Cerebellar cortex (tissue), 1 donor: Measurements from ENCODE around the gene TEKT4.
"Not testable (repeated sequence)": the region's sequence is repeated elsewhere in the genome, so short reads cannot be mapped to it uniquely, and the experiment has no call there.

Experiments
- DNase-seq: peaks from one replicate; pipeline ENCODE4 v3.0.0-alpha.2; 2015; ENCODE audit warnings: low spot score

The TEKT4 gene

DNA sequence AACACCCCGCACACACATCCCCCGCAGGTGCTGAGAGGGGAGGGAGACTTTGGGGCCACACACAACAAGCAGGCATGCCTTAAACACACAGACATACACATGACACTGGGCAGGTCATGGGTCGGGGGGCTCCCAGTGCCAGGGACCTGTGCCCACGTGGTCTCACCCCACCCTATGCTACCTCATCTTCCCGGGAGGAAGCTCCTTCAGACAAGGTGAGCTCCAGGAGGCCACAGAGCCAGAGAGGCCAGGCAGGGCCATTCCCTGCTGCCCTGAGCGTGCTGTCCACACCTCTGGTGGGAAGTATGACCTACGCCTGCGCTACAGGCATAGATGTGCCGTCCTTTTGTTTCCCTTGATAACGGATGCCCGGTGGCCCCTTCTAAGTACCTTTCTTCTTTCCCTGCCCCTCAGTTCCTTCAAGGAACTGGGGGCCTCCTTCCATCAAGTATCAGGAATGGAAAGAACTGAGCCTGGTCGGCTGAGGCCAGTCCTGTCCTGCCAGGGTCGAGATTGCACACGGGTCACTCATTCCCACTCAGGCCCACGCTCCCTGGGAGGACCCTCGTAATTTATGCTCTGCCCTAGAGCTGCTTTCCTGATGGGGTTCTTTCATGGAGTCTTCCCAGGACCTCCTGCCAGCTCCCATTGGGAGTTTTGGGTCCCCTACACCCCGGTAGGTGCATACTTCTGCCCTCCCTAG, 4.7 kb downstream of the TEKT4 start:
- DNase-seq = no peak

DNA sequence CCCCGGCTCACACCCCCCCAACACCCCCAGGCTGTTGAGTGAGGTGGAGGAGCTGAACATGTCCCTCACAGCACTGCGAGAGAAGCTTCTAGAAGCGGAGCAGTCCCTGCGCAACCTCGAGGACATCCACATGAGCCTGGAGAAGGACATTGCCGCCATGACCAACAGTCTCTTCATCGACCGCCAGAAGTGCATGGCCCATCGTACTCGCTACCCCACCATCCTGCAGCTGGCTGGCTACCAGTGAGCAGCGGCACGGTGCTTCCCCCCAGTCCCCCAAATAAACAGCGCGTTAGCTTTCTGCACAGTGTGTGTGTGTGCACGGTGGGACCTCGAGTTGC, 5.3 kb downstream of the TEKT4 start:
- no peak for DNase-seq

DNA sequence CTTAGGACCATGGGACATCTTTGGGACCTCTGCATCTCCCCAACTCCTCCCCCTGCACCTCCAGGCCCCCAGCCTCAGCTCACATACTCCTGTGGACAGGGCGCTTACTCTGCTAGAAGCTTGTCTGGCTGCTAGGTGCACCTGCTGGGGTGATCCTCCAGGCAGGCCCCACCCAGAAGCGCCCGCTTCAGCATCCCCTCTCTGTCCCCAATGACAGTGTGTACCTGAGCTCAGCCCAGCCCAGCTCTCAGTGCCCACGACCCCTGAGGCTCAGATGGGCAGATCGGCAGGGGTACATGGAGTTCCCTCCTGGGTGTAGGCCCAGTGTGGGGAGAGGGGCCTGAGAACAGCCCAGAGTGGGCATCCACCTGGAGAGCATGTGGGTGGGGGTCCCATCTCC, 5.9 kb downstream of the TEKT4 start:
- DNase-seq = no peak

- DNase-seq = not testable (repeated sequence)
These were observed 7.3 kb downstream of the TEKT4 start for GRCh38 chr2:94878575-94878974.

- no peak for DNase-seq
These were observed 8.2 kb downstream of the TEKT4 start for GRCh38 chr2:94879314-94879981.

- DNase-seq = no peak
These were observed 8.8 kb downstream of the TEKT4 start for GRCh38 chr2:94879982-94880377.

GRCh38 chr2:94880507-94880906, 9.3 kb downstream of the TEKT4 start:
- no peak for DNase-seq

GRCh38 chr2:94881070-94881469, 9.8 kb downstream of the TEKT4 start:
- no peak for DNase-seq

DNA sequence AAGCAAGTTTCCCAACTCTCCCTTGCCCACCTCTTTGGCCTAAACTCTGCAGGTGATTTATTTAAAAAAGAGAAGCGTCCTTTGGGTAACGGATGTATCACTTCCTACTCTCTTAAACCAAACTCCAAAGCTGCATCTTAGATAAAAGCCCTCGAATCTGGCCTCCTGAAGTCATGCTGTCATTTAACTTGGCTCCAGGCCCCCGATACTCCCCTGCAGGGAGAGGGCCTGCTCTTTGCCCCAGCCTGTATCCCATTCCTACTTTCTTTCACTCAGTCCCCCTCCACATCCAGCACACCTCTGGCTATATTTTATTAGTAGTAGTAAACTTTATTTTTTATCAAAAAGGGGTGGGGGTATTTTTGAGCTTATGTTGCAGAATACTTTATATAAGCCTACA, 19.0 kb downstream of the TEKT4 start:
- no peak for DNase-seq

DNA sequence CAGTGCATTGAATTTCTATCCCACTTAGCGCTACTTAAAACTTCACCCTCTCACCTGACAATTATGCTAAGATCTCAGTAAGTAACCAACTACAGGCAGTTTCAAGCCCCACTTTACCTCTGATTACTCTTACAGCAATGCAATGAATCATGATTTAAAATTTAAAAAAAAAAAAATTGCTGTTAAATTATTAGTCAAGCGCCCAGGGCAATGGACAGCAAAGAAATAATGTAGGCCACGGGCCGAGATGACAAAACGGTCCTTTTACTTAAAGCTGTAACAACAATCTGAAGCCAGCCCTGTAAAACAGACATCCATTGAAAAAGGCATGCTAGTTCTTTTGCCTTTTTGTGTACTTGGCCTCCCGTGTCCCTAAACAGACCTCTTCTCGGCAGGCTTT, 24.0 kb downstream of the TEKT4 start:
- not testable (repeated sequence) for DNase-seq

DNA sequence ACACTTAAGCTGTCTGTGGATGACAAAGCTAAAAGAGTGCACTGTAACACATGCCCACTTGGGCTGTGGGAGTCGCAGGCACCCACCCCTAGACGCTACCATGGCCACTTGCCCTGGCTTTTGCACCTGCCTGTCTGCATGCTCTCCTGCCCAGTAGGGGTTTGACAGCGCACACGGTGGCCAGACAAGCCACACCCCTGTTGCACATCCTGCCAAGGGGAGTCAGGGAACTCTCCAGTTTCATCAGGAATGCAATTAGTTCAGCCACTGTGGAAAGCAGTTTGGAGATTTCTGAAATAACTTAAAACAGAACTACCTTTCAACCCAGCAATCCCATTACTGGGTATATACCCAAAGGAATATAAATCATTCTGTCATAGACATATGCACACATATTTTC, 35.7 kb downstream of the TEKT4 start:
- DNase-seq = not testable (repeated sequence)

DNA sequence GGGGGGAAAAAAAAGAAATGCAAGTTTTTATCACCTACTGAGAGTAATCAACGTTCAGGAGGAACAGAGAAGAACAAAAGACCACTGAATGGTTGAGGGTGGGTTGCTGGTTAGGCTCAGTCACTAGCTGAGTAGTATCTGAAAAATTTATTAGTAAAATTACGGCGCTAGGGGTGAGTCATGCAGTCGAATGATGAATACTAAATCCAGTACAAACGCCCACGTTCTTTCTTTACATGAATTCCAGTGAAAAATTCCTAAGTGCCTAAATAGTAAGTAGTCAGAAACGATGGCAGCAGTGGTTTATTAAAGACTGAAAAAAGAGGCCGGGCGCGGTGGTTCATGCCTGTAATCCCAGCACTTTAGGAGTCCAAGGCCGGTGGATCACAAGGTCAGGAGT, 52.0 kb downstream of the TEKT4 start:
- no peak for DNase-seq

GRCh38 chr2:94924999-94925398, 53.8 kb downstream of the TEKT4 start:
- not testable (repeated sequence) for DNase-seq
